GM12878 (cell line): ENCODE results near the gene KREMEN2. TPM values are rescaled to one million over a fixed set of nuclear protein-coding genes. Genes with fewer than 3 reads are reported as not detected.

Source experiments
- ATAC-seq: fragments of 200-7000 bp; cut with Tn5 transposase; 3 replicates; pipeline ENCODE4 v1.9.1; 2020; ENCODE audit warnings: mild to moderate bottlenecking, moderate library complexity
- BruUV-seq: library from RNA; stranded (reverse); fragments of 400-500 nt; replicated peaks from 2 replicates; lab custom pipeline; 2021; lab: Mats Ljungman, UMichigan
- CTCF ChIA-PET: fragments of 300-600 bp; sonication (Branson Sonifier 250); formaldehyde crosslinking; extraction: SDS; loops from one replicate; lab custom pipeline; 2021; ENCODE audit warnings: inconsistent platforms; lab: Yijun Ruan, JAX
- POLR2A ChIA-PET: fragments of 350-600 bp; formaldehyde crosslinking; extraction: SDS; loops from one replicate; lab custom pipeline; 2021; ENCODE audit warnings: inconsistent platforms; lab: Charles Lee
- RAD21 ChIA-PET: fragments of 300-600 bp; sonication (Branson Sonifier 250); formaldehyde crosslinking; loops from one replicate; lab custom pipeline; 2023; ENCODE audit warnings: antibody characterized with exemption; ENCODE audit not compliant: unreplicated experiment; lab: Charles Lee
- SMC1A ChIA-PET: fragments of 300-600 bp; sonication (Branson Sonifier 250); formaldehyde crosslinking; loops from one replicate; lab custom pipeline; 2023; ENCODE audit not compliant: unreplicated experiment, uncharacterized antibody; lab: Charles Lee
- DNase-seq: peaks from one replicate; pipeline ENCODE4 v3.0.0-alpha.2; 2011; ENCODE audit warnings: low read depth, low spot score
- FAIRE-seq: peaks from 3 replicates; lab custom pipeline; 2011; peaks lifted over from hg19 to GRCh38; lab: Jason Lieb, UNC
- H2AFZ ChIP-seq: 2 replicates; pipeline ENCODE4 v1.6.0; 2011; ENCODE audit warnings: low read depth, low read length, control low read depth; ENCODE audit not compliant: control insufficient read depth
- H3K27ac ChIP-seq: 2 replicates; pipeline ENCODE4 v1.5.1; 2011; ENCODE audit warnings: control low read depth; ENCODE audit not compliant: control insufficient read depth, insufficient read depth
- H3K27me3 ChIP-seq, 2 experiments: replicated peaks in 1 of 2; 2 replicates each; pipeline versions ENCODE4 v1.6.0 to v1.6.1; 2011; ENCODE audit warnings: low read length in 1 of 2; ENCODE audit not compliant: control insufficient read depth in 2 of 2, insufficient read depth in 2 of 2
- H3K36me3 ChIP-seq, 2 experiments: 2 replicates each; pipeline ENCODE4 v1.5.1; 2011; ENCODE audit warnings: low read length in 1 of 2; ENCODE audit not compliant: control insufficient read depth in 2 of 2, insufficient read depth in 2 of 2
- H3K4me1 ChIP-seq: 2 replicates; pipeline ENCODE4 v1.6.1; 2011; ENCODE audit warnings: mild to moderate bottlenecking, low read length, moderate library complexity, mixed read lengths; ENCODE audit not compliant: control insufficient read depth, insufficient read depth
- H3K4me2 ChIP-seq: 2 replicates; pipeline ENCODE4 v1.6.0; 2011; ENCODE audit warnings: control low read depth; ENCODE audit not compliant: control insufficient read depth, insufficient read depth
- H3K4me3 ChIP-seq: fragments of 200-600 bp; sonication (generic); 2 replicates; pipeline ENCODE4 v1.5.1; 2016
- H3K79me2 ChIP-seq: 2 replicates; pipeline ENCODE4 v1.6.0; 2011; ENCODE audit warnings: low read length; ENCODE audit not compliant: control insufficient read depth, insufficient read depth
- H3K9ac ChIP-seq: 2 replicates; pipeline ENCODE4 v1.8.0; 2011; ENCODE audit warnings: low read length, control low read depth, mixed read lengths; ENCODE audit not compliant: control insufficient read depth, insufficient read depth
- H3K9me3 ChIP-seq: replicated peaks from 3 replicates; pipeline ENCODE4 v1.5.1; 2011; ENCODE audit warnings: mild to moderate bottlenecking, low read length; ENCODE audit not compliant: control insufficient read depth, insufficient read depth
- H4K20me1 ChIP-seq: 2 replicates; pipeline ENCODE4 v1.6.0; 2011; ENCODE audit not compliant: control insufficient read depth, insufficient read depth
- EGR1 ChIP-seq, 2 experiments: IDR thresholded peaks; 1 replicate in 1 of 2; 2 replicates in 1 of 2; pipeline ENCODE4 v1.6.1; 2011 to 2012; ENCODE audit warnings: low read depth in 2 of 2, low read length in 2 of 2, borderline replicate concordance in 1 of 2, mild to moderate bottlenecking in 1 of 2, moderate library complexity in 1 of 2
- IKZF2 ChIP-seq, 2 experiments: fragments of 450-650 bp; IDR thresholded peaks; 2 replicates each; pipeline ENCODE4 v1.6.1; 2017; ENCODE audit warnings: mild to moderate bottlenecking in 2 of 2, moderate library complexity in 2 of 2
- JUND ChIP-seq: IDR thresholded peaks from 2 replicates; pipeline ENCODE4 v1.6.1; 2012; ENCODE audit warnings: low read depth, mild to moderate bottlenecking, low read length, improper control_type of control experiment, moderate library complexity
- TCF12 ChIP-seq: IDR thresholded peaks from 2 replicates; pipeline ENCODE4 v1.6.1; 2011; ENCODE audit warnings: low read depth, mild to moderate bottlenecking, low read length
- WGBS: methylation state at CpG from one replicate; pipeline ENCODE4 v1.1.6; 2016; ENCODE audit warnings: low lambda C conversion rate; ENCODE audit not compliant: insufficient replicate concordance, insufficient coverage; ENCODE audit errors: missing lambda C conversion rate; 5-methylcytosine and 5-hydroxymethylcytosine counted together
- in situ Hi-C: fragments of 300-500 bp; cut with MboI; formaldehyde crosslinking; loops from 9 replicates; pipeline ENCODE4 v1.14.3; 2018; ENCODE audit warnings: mixed read lengths
- intact Hi-C: fragments of 100-400 bp; cut with micrococcal nuclease; formaldehyde crosslinking; loops from one replicate; pipeline ENCODE4 v1.14.2; 2022; ENCODE audit not compliant: unreplicated experiment
- polyA plus RNA-seq, 11 experiments: library from polyadenylated mRNA; depleted of rRNA in 4 of 11; unstranded in 6 of 11; stranded (reverse) in 5 of 11; fragments of >200 nt; fragmentation: Nextera tagmentation in 4 of 11; fragmentation: Illumina TruSeq in 1 of 11; extraction: Ambion mirVana in 4 of 11; extraction: Trizol in 1 of 11; gene quantifications; 1 replicate in 1 of 11; 2 replicates in 10 of 11; pipeline versions ENCODE4 v1.2.1 to v1.2.3, GENCODE V29; 2011 to 2016; ENCODE audit warnings: inconsistent platforms in 2 of 11, missing spikeins in 2 of 11, low read depth in 1 of 11
- total RNA-seq, 4 experiments: library from RNA; depleted of rRNA in 3 of 4; stranded (reverse); fragments of >200 nt in 3 of 4; fragmentation: Illumina TruSeq in 1 of 4; extraction: Trizol in 1 of 4; gene quantifications; 2 replicates each; pipeline versions ENCODE4 v1.2.1 to v1.2.3, GENCODE V29; 2013 to 2021
- TF ChIP-seq, protein P1 (sequence below): fragments of 450-650 bp; IDR thresholded peaks from 2 replicates; pipeline ENCODE4 v1.6.1; 2014; ENCODE audit warnings: mild to moderate bottlenecking

The KREMEN2 gene
- total and polyA plus RNA-seq, 10 of the 15 experiments (the other 5 are each of a cell fraction or from before 2014, with no cell fraction given): 0.06 to 3.7 (median 0.83) TPM; not detected in 2

DNA sequence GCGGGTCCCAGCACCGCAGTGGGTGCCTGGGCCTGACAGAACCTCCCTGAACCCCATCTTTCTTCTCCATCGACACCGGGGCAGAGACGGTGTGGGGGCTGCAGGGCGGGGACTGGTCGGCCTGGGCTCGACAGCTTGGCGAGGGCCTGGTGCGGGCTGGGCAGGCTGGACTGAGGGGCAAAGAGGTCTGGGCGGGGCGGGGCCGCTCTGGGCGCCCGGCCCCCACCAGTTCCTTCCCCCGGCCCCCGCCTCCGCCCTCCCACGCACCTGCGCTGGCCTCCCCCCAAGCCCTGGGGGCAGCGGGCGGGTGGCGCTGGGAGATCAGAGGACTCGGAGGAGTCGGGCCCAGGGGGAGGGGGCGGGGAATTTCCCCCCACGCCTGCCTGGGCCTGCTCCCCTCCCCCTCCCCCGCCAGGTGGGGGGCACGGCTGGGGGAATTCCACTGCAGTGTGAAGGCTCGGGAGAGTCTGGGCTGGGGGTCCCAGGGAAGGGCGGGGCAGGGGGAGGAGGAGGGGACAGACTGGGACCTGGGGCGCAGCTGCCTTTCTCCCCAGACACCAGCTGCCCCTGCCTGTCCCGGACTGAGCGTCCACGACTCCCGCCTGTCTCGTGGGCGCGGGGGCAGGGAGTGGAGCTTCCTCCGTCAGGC is 877 bp upstream of the KREMEN2 start:
- H4K20me1 ChIP-seq: no peaks in the 10 kb centered on the region
- ChIA-PET RAD21 (no interaction called here), CTCF (interaction anchor here (0.7 to 4.7 kb wide), 5 partner anchors 17 to 50 kb away, joined by 3 to 20 read pairs (median 4); partner anchors contain the start of gene PKMYT1), POLR2A (interaction anchor here (0.6 kb wide), 1 partner anchor 70 kb away, joined by 3 read pairs; no protein-coding TSS in a partner anchor), SMC1A (interaction anchor here (0.9 to 1.5 kb wide), 4 partner anchors 14 to 50 kb away, joined by 3 read pairs; no protein-coding TSS in a partner anchor)
- BruUV-seq: no TSS peak
- no peak for DNase-seq
- in situ Hi-C loops (no loop called here), intact Hi-C loops (no loop called here)
- H3K27ac ChIP-seq: 0 out of 2 replicates have a peak overlapping the region, but pooled peaks have one; percentile 9
- H3K27me3 ChIP-seq: no peaks in the 10 kb centered on the region
- no peak for FAIRE-seq
- ATAC-seq: peak; percentile 8
- 9% methylated on average over 17 of the region's 40 CpGs for WGBS
- H3K36me3 ChIP-seq: no peaks in the 10 kb centered on the region
- H3K79me2 ChIP-seq: no peaks in the 10 kb centered on the region
- peak overlapping the region; percentile 47 for H2AFZ ChIP-seq
- TF ChIP-seq IKZF2 (IDR thresholded peaks at IDR 0.05) (0 out of 4 replicates have a peak, but pooled peaks of 1 of the 2 experiments have one; percentile 8), EGR1 (IDR thresholded peaks at IDR 0.05; ENCODE audit: borderline replicate concordance in 1 of 2, low read depth in 2 of 2, low read length in 2 of 2) (peak in 1 of 2 experiments; percentile 93; a peak in 2 of 3 replicates), TCF12 (peak; percentile 64; the same call in 1 of the 2 replicates), JUND (no peak)
- TF ChIP-seq, protein P1, sequence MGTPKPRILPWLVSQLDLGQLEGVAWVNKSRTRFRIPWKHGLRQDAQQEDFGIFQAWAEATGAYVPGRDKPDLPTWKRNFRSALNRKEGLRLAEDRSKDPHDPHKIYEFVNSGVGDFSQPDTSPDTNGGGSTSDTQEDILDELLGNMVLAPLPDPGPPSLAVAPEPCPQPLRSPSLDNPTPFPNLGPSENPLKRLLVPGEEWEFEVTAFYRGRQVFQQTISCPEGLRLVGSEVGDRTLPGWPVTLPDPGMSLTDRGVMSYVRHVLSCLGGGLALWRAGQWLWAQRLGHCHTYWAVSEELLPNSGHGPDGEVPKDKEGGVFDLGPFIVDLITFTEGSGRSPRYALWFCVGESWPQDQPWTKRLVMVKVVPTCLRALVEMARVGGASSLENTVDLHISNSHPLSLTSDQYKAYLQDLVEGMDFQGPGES: no peak
- peak overlapping the region; percentile 94 for H3K4me2 ChIP-seq
- peak overlapping the region; percentile 69; the same call in 1 of the 2 replicates for H3K4me3 ChIP-seq
- no peaks in the 10 kb centered on the region for H3K9me3 ChIP-seq
- H3K4me1 ChIP-seq: peaks cover 36% of the 10 kb centered on the region
- H3K9ac ChIP-seq: no peak overlapping the region; the same call in 1 of the 2 replicates
